ENCODE results near the gene DCC. TPM values are rescaled to one million over a fixed set of nuclear protein-coding genes. Genes with fewer than 3 reads are reported as not detected.

Gene DCC
- total and polyA plus RNA-seq, 2 of the 8 experiments (the other 6 are each of a cell fraction or from before 2014, with no cell fraction given): 0.14 to 1.4 TPM

DNA sequence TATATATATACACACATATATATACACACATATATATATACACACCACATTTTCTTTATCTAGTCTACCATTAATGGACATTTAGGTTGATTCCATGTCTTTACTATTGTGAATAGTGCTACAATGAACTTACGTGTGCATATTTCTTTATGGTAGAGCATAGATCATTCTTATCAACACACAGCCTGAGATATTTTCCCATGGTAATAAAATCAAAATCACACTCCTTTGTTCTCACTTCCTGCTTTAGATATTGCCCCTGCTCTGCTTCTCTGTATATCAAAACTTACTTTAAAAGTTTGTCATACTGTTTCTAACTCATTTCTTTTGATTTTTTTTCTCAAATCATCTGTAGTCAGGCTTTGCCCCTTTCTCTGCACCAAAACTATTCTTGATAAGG lies 119.9 kb downstream of the DCC start (continued):
- TF ChIP-seq USF2 (IDR thresholded peaks at IDR 0.05; ENCODE audit: low read length) (no peak), MAX (IDR thresholded peaks at IDR 0.05) (no peak), TEAD4 (IDR thresholded peaks at IDR 0.05; ENCODE audit: low read depth, low read length) (no peak), BRCA1 (IDR thresholded peaks at IDR 0.05; ENCODE audit: low read depth, low read length) (no peak)
- TF ChIP-seq, protein P1, sequence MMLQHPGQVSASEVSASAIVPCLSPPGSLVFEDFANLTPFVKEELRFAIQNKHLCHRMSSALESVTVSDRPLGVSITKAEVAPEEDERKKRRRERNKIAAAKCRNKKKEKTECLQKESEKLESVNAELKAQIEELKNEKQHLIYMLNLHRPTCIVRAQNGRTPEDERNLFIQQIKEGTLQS (IDR thresholded peaks at IDR 0.05; ENCODE audit: insufficient read depth, low read depth, low read length): no peak

Measured in H1 (cell line).